ENCODE results near the gene OPCML.

The OPCML gene

GRCh38 chr11:132719684-132720083 lies 812.6 kb downstream of the OPCML start:
- no peak for DNase-seq (ENCODE audit: low read depth)

- DNase-seq (ENCODE audit: low read depth): no peak
These were observed 813.3 kb downstream of the OPCML start for GRCh38 chr11:132718711-132719671.

- no peak for DNase-seq (ENCODE audit: low read depth)
These were observed 814.5 kb downstream of the OPCML start for GRCh38 chr11:132717824-132718223.

DNA sequence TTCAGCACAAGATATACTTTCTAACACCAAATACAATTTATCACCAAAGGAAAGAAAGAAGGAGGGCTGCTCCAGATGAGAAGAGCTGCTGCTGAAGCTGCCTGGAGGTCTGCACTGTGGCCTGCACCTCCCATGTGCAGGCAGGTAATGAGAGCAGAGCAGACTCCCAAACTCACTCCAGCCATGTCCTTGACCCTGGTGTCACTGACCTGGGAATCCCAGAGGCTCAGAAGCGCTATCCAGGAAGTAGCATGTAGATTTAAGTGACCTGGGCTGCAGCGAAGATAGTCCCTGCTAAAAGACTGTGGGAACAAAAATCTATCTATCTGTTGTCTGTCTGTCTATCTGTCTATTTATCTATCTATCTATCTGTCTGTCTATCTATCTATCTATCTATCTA lies 816.3 kb downstream of the OPCML start:
- no peak for DNase-seq (ENCODE audit: low read depth)

DNA sequence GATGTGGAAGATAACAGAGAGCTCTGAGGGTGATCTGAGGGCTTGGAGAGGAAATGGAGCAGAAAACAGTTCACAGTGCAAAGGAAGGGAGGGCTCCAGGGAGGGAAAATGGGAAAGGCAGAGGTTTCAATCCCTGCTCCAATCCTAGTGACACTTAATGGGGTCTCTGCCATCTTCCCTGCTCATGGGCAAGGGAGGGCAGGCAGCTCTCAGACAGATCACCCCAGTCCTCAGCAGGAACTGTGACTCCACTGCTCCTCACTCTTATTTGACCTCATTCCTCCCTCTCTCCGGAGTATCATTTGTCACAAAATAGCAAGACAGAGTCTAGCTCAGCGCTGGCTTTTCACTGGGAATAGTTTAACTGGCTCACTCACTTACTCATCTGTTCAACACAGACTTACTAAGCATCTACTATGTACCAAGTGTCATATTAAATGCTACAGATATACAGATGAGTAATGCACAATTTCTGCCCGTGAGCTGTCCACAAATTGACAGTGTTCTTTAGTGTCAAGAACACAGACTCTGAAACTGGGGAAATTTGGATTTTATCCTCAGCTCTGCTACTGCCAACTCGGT lies 817.4 kb downstream of the OPCML start:
- DNase-seq (ENCODE audit: low read depth): no peak

DNA sequence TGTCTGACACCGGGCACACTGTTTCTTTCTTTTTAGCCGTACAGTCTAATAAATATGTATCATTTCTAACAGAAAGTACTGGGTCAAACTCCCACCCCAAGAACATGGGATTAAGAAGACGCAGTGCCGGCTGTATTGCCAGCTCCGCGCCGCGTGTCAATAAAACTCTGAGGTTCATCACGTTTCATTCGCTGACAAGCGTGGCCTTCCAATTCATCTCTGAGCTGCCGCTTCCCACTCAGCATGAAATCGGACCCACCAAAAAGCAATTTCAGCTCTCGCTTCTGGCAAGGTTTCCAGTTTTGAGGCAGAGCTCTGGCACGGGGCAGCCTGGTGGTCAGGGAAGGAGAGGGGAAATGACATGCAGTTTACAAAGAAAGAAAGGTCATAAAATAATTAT lies 819.8 kb downstream of the OPCML start:
- DNase-seq (ENCODE audit: low read depth): no peak

- no peak for DNase-seq (ENCODE audit: low read depth)
These were observed 827.4 kb downstream of the OPCML start for GRCh38 chr11:132704781-132705375.

DNA sequence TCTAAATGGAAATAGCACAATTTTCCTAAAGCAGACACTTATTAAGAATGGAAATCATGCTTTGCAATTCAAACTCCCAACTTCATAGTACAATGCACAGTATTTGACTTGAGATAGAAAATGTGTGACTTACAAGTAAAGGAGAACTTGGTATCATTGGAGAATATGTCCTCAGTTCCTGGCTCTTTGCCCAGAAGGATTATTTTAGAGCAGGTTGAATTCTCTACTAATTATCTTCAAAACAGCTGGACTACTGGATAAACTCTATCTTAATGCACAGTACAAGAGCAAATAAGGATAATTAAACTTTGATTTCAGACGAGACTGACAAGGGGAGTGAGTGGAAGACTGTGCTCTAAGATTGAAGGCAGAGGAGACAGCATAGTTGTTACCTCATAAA lies 839.4 kb downstream of the OPCML start:
- DNase-seq (ENCODE audit: low read depth): no peak

DNA sequence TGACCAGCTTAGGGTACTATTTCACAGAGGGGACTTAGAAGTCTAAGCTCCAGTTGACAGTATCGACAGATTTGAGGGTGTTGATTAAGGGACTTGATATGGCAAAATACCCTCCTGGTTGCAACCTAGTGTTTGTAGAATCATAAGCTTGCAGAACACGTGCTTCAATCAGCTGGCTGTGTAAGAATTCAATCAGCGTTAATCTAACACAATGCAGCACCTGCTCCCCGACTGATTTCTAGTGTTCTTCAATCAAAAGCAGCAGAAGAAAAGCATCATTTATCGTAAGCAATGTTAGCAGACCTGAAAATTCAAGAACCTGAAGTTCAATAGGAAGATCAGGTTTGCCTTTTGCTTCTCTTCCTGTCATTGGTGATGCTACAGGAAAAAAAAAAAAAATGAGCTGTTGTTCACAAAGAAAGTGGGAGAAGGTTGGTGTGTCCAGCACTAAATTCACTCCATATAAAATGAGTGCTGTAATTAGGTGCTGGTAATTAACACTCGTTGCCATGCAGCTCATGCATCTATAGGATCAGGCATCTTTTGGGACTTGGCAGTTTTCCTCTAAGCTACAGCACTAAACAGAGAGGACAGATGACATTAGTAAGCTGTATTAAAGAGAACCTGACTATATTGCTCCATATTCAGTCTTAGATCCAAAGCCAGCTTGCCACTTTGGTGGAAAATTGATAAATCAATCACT lies 840.3 kb downstream of the OPCML start:
- no peak for DNase-seq (ENCODE audit: low read depth)

- no peak for DNase-seq (ENCODE audit: low read depth)
These were observed 845.4 kb downstream of the OPCML start for GRCh38 chr11:132686886-132687285.

DNA sequence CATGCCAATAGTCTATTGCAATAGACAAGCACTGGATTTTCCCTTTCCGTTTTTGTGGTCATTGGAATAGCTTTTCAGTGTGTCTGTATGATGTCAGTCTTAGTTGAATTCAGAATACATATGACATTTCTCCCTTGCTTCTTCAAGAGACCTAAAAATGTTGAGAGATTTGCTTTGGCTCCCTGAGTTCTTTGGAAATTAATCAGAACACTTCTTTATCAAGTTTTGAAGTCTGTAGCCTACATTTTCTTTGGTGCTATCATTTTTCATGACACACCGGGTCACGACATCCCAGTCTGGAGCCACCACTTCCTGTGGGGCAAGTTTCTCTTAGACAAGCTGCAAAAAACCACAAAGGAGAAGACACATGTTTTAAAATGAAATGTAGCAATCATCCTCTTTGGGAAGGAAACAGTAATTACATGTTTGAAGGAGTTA lies 847.1 kb downstream of the OPCML start:
- peak; percentile 71 for DNase-seq (ENCODE audit: low read depth)

DNA sequence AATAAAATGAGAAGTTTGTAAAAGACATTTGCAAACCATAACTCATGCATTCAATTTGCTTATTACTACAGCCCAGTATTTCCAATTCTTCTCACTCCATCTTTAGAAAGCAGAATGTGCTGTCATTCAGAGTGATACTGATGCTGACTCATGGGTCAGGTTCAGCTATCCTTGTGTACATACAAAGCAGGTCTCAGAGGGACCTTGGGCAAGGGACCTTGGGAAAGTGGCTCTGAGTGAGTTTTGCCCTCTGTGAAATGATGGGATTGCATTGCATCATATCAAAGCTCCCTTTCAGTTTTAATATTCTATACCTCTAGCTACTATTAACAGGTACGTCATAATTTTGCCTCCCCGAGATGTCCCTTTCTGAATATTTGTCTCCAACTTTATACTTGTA lies 848.7 kb downstream of the OPCML start:
- DNase-seq (ENCODE audit: low read depth): peak; percentile 21

DNA sequence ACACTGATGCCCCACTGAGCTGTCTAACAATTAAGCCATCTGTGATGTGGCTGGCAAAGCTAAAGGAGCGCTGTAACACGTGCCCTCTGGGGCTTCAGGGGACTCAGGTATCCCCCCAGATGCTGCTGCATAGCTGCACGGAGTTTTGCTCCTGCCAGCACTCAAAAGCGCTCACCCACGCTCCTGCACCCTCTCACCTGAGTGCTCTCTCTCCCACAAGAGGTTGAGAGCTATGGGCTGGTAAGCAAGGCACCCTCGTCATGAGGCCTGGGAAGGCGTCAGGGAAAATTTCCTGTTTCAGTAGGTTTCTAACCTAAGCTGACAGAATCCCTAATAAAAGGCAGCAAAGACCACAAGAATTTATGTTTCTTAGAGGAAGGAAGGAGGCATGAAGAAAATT lies 850.3 kb downstream of the OPCML start:
- no peak for DNase-seq (ENCODE audit: low read depth)

- DNase-seq (ENCODE audit: low read depth): no peak
These were observed 851.7 kb downstream of the OPCML start for GRCh38 chr11:132680584-132680983.

GRCh38 chr11:132674151-132674550 lies 858.1 kb downstream of the OPCML start:
- no peak for DNase-seq (ENCODE audit: low read depth)

GRCh38 chr11:132671851-132672370 lies 860.4 kb downstream of the OPCML start:
- no peak for DNase-seq (ENCODE audit: low read depth)

DNA sequence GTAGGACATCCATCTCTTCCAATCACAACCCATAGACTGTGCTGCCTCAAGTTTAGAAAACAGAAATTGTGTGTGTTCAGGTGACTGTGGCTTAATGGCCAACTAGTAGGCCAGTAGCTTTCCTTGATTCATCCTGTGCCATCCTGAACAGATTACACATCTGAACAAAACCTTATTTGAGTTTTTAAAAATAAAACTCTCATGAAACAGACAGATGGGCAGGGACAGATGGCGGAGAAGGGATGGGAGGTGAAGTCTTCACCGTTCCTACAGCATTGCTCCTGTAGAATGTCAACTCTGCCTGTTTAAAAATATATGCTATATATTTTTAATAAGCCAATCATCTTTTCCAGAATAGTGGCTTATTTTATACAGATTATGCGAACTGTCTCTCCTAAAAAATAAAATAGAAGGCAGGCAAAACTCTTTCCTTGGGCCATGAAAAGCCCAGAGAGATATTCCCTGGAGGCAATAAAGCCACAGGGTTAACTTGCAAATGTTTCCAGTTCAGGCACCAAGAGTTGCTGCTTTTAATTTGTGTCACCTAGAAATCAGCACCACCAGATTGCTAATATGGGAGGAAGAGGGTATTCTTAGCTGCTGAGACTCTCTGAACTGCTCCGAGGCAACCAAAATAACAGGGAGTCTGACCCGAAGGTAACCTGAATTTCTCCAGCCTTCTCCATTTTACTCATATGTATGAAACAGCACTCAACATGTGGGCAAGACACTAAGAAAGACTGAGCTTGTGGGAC lies 861.2 kb downstream of the OPCML start:
- no peak for DNase-seq (ENCODE audit: low read depth)

DNA sequence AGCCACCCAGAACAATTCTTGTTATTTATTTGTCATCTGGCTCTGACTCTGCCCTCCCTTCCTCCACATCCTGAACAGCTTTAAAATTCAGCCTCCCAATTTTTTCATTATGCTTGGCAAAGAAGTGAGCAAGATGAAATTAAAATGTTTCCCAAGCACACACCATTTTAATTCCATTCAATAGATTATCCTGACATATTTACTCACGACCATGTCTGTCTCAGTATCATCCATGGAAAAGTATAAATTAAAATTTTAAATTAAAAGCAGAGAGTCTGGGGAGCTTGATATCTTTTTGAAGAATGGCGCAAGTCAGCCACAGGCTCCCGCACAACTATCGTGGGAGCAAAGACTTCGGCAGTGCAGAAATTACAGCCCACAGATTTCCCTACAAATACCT lies 862.4 kb downstream of the OPCML start:
- no peak for DNase-seq (ENCODE audit: low read depth)

- no peak for DNase-seq (ENCODE audit: low read depth)
These were observed 867.1 kb downstream of the OPCML start for GRCh38 chr11:132665205-132665604.

GRCh38 chr11:132658696-132659095 lies 873.6 kb downstream of the OPCML start:
- no peak for DNase-seq (ENCODE audit: low read depth)

DNA sequence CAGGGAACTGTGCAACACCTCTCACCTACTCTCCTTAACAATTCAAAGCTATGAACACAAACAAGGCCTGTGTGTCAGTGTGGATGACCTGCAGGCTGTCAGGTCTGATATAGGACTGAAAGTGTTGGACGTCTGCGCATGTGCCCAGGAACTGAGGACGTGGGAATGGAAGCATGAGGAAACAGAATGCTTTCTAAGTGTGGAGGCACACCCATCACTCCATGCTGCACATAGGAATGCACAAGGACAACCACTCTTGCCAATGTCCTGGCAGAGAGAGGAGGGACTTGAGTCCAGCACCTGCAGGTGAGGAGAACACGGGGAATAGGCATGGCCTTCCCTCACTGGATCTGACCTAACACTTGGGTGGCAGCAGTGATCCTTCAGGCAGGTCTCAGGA lies 874.3 kb downstream of the OPCML start:
- DNase-seq (ENCODE audit: low read depth): no peak

Measured in iris pigment epithelial cell (primary cell).